OCI-M1 (cell line): ENCODE measurements around the gene MRPS18A.
"Not testable (repeated sequence)": the region's sequence is repeated elsewhere in the genome, so short reads cannot be mapped to it uniquely, and the experiment has no call there.

Source experiments
- DNase-seq: peaks from one replicate; lab custom pipeline; 2025; lab: John Stamatoyannopoulos, UW

Gene MRPS18A

DNA sequence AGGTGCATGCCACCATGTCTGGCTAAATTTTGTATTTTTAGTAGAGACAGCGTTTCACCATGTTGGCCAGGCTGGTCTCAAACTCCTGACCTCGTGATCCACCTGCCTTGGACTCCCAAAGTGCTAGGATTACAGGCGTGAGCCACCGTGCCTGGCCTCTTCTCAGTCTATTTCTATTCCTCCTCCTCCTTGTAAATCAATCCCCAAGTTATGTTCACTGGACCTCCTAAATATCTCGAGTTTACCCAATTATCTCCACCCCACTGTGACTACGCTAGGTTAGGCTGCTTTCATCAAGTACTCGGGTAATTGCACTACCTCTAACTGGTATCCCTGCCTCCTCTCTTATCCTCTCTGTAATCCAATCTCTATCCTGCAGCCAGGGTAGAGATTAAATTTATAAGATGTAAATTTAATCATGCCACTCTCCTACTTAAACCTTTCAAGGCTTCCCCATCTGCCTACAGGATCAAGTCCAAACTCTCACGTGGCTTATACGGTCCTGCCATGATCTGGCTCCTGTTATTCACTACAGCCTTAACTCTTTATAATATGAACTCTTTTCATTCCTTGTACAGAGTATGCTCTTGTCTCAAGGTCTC lies 52.8 kb downstream of the MRPS18A start:
- no peak for DNase-seq

DNA sequence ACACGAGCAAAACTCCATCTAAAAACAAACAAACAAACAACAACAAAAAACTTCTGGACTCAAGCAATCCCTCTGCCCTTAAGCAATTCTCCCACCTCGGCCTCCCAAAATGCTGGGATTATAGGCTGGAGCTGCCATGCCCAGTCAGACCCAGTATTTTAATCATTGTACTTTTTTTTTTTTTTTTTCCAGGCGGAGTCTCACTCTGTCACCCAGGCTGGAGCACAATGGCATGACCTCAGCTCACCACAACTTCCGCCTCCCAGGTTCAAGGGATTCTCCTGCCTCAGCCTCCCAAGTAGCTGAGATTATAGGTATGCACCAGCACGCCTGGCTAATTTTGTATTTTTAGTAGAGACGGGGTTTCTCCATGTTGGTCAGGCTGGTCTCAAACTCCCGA lies 54.6 kb downstream of the MRPS18A start:
- DNase-seq: not testable (repeated sequence)

DNA sequence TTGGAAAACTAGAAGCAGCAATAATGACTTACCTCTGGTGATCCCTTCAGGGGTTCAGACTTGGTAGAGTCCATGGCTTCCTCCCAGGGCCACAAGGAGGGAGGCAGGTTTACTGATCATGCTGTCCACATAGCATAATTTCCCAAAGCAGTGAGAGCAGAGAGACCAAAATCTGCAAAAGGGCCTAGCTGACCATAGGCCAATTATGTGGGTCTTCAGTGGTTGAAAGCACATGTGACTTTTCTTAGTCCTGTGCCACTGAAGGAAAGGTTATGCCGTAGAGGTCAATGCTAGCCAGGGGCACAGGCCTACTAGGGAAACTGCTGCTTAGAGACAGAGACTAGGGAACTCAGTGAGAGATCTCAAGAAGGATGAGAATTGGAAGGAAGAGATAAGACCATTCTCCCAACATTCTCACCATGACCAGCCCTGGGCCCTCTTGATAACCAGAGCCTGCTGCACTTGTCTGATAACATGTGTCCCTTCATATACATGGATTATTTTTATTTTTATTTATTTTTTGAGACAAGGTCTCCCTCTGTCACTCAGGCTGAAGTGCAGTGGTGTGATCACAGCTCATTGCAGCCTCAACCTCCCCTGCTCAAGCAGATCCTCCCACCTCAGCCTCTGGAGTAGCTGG lies 56.5 kb downstream of the MRPS18A start:
- DNase-seq: peak; percentile 99

DNA sequence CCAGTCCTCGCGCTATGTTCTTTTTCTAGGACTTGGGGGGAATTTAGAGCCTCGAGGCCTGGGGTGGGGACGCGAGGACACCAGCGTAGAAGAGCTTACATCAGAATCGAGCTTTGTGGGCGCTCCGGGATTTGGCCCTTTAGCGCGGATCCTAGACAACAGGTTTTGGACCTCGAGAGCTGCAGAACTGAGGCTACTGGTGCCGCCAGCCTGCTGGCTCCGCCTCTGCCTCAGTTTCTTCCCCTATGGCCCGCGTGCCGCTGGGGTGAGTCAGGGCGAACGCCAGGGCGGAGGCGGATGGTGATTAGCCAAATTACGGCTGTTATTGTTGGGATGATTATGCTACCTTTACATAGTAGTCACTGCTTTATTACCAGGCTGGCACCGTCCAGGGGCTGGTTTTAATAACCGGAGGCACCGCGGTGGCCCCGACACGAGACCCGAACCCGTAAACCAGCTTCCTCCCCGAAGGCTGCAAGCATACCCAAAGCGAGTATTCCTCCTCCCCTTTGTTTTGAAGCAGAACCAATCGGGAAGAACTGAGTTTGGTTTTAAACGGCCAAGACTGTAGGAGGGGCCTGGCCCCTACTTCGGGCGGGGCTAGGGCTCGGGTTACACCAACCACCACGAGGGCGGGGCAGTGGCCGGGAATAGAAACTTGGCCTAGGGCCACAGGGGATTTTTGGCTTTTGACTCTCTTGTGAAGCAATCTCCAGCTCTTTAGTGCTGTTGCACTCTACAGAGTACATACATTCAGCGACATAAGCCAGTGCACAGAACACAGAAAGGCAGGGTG lies 57.9 kb downstream of the MRPS18A start:
- DNase-seq: peak; percentile 100

DNA sequence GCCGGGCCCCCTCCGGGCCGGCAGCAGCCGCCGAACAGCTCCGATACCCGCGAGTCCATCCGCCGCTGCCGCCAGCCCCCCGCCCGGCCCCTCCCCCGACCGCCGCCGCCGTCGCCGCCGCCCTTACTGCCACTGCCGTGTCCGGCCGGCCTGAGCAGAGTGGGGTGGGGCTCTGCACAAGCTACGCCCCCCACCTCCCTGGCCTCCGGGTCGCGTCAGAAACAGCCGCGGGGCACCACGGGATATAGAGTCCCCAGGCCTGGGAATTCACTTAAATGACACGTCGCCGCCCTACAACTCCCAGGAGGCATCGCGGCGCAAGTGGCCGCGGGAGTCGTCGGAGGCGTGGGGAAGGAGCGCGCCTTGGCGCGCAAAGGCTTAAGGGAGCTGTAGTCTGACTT lies 58.5 kb downstream of the MRPS18A start, which contains the start of gene GTPBP2:
TSS of gene GTPBP2 (minus strand) at position 161 of the 401 bp plus-strand sequence. CDS start at position 59, 102 bp downstream.
- peak; percentile 100 for DNase-seq

DNA sequence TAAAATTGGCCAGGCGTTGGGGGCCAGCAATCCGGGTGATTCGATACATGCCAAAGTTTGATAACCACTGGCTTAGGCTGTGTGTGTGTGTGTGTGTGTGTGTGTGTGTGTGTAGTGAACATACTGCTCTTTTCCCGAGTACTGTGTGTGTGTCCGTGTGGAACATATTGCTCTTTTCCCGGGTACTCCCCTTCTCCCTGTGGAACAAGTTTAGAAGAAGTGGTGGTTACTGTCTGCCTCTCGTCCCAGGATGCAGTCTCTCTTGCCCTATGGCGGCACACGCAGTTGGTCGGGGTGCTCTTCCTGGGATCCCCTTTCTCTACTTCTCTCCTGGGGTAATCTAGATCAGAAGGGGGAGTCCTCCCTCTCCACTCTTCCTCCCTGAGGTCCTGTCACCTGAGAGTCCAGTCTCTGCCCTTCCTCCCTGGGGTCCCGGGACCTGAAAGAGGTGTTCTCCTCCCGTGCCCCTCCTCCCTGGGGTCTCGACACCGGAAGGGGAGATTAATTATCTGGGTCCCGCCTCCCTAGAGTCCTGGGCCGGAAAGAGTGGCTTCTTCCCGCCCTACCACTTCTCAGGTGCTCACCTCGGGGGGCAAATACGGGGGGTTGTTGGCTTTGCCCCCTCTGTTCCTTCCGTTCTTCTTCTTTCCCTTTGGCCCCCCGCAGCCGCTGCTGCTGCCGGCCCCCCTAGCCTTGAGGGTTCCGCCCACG lies 59.0 kb downstream of the MRPS18A start:
- DNase-seq: peak; percentile 87

DNA sequence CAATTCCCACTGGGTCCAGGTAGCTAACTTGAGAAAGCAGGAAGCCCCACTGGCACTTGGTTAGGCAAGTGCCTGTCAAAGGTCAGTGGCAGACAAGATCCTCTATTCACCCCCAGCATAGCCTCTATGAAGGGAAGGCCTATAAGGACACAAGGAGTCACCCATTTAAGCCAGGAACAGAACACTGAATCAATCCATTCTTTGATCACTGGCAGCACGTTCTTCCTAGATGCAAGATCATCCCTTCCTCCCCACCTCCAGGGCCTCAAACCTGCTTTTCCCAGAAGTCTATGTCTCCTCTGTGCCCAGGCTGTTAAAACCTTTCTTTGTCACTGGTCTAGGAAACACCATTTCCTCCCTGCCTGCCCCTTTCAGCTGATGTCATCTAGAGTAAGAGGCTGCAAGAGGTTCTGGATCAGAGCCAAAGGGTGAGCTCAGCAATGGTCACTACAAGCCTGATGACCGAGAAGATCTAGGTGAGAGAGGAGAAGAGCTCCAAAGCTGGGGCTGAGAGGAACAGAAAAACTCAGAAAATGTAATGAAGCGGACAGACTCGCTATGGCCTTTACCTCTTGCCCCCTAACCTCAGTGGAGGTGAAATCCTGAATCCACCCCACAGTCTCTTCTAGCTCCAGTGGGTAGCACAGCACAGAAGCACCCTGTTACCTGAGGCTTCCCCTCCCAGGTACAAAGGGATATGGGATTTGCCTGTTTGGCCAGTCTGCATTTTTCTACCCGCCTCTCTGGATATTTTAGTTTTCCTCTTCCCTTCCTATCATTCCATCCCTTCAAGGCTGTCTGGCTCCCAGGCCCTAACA lies 60.4 kb downstream of the MRPS18A start:
- peak; percentile 98 for DNase-seq

DNA sequence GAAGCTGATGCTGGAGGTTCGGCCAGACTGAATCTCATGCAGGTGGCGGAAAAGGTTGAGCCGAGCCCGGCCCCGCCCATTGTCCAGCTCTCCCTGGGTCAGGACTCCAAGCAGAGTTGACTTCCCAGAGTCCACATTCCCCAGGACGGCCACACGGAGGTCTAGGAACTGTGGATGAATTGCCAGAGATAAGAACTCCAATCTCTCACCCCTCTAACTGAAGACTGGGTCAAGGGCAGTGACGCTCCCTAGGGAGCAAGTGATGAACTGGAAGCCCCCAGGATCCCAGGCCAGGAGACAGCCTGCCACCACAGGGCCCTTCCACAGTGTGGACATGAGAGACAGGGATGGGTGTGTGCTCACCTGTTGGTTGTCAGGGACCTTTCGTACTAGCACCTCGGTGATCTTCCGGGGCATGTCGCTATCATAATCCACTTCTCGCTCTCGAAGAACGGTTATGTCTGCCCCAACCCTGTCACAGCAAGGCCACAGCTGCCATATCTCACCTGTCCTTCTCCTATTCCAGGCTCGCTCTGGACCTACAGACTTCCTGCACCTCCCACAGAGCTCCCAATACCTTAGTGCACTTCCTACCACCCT lies 62.1 kb downstream of the MRPS18A start:
- DNase-seq: no peak

DNA sequence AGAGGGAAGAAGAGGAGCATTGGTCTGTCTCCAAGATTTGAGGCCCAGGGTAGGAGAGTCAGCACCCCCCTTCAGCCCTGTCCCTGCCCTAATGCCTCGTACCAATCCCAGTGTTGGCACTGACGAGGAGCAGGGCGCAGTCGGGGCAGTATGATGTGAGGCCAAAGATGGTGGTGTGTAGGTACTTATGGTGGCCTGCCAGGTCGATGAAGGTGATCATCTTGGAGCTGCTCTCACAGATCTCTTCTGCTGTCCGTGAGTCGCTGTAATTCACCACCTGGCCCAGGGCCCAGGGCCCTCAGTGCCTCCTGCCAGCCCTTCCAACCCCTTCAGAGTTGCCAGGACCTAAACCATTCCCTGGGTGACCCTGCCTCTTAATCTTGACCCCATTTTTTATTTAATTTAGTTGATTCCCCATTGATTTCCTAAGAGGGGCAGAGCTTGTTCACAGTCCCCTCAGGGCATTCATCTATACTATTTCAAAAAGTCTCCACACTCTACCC lies 62.8 kb downstream of the MRPS18A start:
- no peak for DNase-seq

DNA sequence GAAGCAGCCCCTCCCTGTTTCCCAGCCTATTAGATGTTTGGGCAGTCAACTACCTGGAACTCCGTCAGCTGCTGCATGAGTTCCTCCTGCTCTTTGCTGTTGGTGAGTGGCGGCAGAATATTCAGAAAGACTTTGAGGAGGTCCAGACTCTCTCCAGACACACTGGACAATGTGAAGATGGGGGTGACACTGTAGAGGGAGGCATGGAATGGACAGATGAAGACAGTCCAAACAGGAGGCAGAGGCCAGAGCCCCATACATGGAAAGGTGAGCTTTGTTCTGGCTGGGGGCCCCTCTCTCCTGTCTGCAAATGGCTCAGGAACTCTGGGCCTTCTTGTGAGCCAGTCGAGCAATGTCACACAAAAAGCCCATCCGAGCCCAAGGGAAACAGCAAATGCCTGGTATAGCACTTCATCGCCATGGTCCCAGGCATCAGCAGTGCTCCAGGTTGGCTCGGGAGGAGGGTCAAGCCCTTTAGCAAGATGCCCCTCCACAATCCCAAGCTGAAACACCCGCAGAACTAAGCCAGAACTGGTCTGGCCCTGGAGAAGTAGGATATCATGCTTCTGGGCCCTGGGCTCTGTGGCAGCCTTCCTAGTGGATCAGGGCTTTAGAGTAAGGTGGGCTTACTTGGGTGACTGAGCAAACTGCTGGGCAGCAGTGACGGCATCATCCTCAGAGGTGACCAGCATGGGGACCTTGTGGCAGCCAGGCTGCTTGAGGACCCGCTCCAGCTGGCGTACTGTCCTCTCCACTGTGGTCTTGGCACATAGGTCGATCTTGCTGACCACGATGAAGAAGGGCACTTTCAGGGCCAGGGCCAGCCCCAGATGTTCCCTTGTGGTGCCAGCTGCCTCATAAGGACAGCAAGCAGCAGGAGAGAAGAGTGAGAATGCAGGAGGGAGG lies 63.5 kb downstream of the MRPS18A start:
- DNase-seq: no peak

DNA sequence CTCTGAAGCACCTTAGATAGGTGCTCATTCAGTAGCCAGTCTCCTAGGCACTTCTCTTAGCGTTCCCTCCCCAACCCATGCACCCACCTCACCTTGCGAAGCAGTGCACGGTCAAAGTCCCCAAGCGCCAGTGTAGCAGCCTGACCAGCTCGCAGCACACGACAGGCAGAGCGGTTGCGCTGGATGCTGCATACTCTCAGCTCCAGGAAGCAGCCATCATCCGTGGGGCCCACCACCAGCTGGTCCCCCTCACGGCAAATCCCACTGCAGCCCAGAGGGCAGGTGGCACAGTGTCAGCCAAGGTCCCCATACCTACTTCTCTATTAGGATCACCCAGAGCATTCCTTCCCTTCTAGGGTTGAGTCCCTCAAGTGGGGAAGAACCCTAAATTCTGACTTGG lies 65.0 kb downstream of the MRPS18A start:
- DNase-seq: no peak

DNA sequence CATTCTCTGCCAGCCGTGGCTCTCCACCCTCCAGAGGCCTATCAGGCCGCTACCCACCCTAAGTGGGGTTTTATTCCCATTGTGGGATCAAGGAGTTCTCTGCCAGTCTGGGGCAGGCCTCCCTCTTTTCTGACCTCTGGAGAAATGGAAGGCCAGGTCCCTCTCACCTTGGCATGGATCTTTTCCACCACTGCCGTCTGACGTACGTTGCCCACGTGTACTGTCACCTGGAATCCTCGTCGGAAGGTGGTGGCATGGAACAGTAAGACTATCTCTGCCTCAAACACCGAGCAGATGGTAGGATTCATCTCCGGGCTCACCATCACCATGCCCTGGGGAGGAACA lies 65.8 kb downstream of the MRPS18A start:
- DNase-seq: no peak
